ENCODE data around the gene NAA38. TPM values are rescaled to one million over a fixed set of nuclear protein-coding genes. Genes with fewer than 3 reads are reported as not detected.

NAA38 gene
- total RNA-seq, 1 experiment from 2014 or later: 36.6 TPM

- H3K4me1 Mint-ChIP-seq (ENCODE audit: low read depth, unreplicated experiment): peaks cover 57% of the 10 kb centered on the region
- DNase-seq: peak; percentile 86
- H3K27me3 Mint-ChIP-seq (ENCODE audit: unreplicated experiment): peaks cover 19% of the 10 kb centered on the region
- no TSS peak for BruUV-seq (replicated peaks)
- H3K9me3 Mint-ChIP-seq (ENCODE audit: low read depth, unreplicated experiment): no peaks in the 10 kb centered on the region
- CTCF ChIA-PET: interaction anchor here (0.5 kb wide), 1 partner anchor 48 kb away, joined by 5 read pairs; no protein-coding TSS in a partner anchor
- peak overlapping the region; percentile 72 for H3K27ac Mint-ChIP-seq (ENCODE audit: unreplicated experiment)
- H3K36me3 Mint-ChIP-seq (ENCODE audit: insufficient read depth, unreplicated experiment): peaks cover 81% of the 10 kb centered on the region
- intact Hi-C loops (cut with micrococcal nuclease; ENCODE audit: unreplicated experiment): no loop called here
- peak overlapping the region; percentile 82 for H3K4me3 Mint-ChIP-seq (ENCODE audit: low read depth, unreplicated experiment)
- TF ChIP-seq CTCF (IDR thresholded peaks at IDR 0.05; ENCODE audit: unreplicated experiment): no peak
These were observed 20.6 kb downstream of the NAA38 start for GRCh38 chr17:7836596-7837407.

- H3K4me1 Mint-ChIP-seq (ENCODE audit: low read depth, unreplicated experiment): peaks cover 50% of the 10 kb centered on the region
- H3K9me3 Mint-ChIP-seq (ENCODE audit: low read depth, unreplicated experiment): no peaks in the 10 kb centered on the region
- peaks cover 73% of the 10 kb centered on the region for H3K36me3 Mint-ChIP-seq (ENCODE audit: insufficient read depth, unreplicated experiment)
- CTCF ChIA-PET: interaction anchor here (1.4 kb wide), 1 partner anchor 8 kb away, joined by 7 read pairs; no protein-coding TSS in a partner anchor
- BruUV-seq (replicated peaks): TSS peak; percentile 25
- H3K4me3 Mint-ChIP-seq (ENCODE audit: low read depth, unreplicated experiment): peak overlapping the region; percentile 82
- peak overlapping the region; percentile 95 for H3K27ac Mint-ChIP-seq (ENCODE audit: unreplicated experiment)
- TF ChIP-seq CTCF (IDR thresholded peaks at IDR 0.05; ENCODE audit: unreplicated experiment): no peak
- H3K27me3 Mint-ChIP-seq (ENCODE audit: unreplicated experiment): peaks cover 27% of the 10 kb centered on the region
- DNase-seq: peak; percentile 46
- intact Hi-C loops (cut with micrococcal nuclease; ENCODE audit: unreplicated experiment): no loop called here
These were observed 21.4 kb downstream of the NAA38 start for GRCh38 chr17:7835814-7836595.

GRCh38 chr17:7834957-7835813, 22.2 kb downstream of the NAA38 start:
- Mint-ChIP-seq H3K9me3 (ENCODE audit: low read depth, unreplicated experiment) (no peaks in the 10 kb centered on the region), H3K27ac (ENCODE audit: unreplicated experiment) (peak overlapping the region; percentile 95), H3K27me3 (ENCODE audit: unreplicated experiment) (peaks cover 35% of the 10 kb centered on the region), H3K4me1 (ENCODE audit: low read depth, unreplicated experiment) (peaks cover 42% of the 10 kb centered on the region), H3K4me3 (ENCODE audit: low read depth, unreplicated experiment) (peak overlapping the region; percentile 82), H3K36me3 (ENCODE audit: insufficient read depth, unreplicated experiment) (peaks cover 65% of the 10 kb centered on the region)
- peak; percentile 54 for TF ChIP-seq CTCF (IDR thresholded peaks at IDR 0.05; ENCODE audit: unreplicated experiment)
- CTCF ChIA-PET: interaction anchor here (0.6 to 1.4 kb wide), 5 partner anchors 9 to 53 kb away, joined by 3 to 7 read pairs (median 4); partner anchors contain the start of gene NAA38
- BruUV-seq (replicated peaks): no TSS peak
- DNase-seq: peak; percentile 90
- intact Hi-C loops (cut with micrococcal nuclease; ENCODE audit: unreplicated experiment): no loop called here

GRCh38 chr17:7834542-7834956, 22.8 kb downstream of the NAA38 start:
- Mint-ChIP-seq H3K4me3 (ENCODE audit: low read depth, unreplicated experiment) (peak overlapping the region; percentile 82), H3K27ac (ENCODE audit: unreplicated experiment) (peak overlapping the region; percentile 95), H3K27me3 (ENCODE audit: unreplicated experiment) (peaks cover 41% of the 10 kb centered on the region), H3K9me3 (ENCODE audit: low read depth, unreplicated experiment) (no peaks in the 10 kb centered on the region), H3K4me1 (ENCODE audit: low read depth, unreplicated experiment) (peaks cover 37% of the 10 kb centered on the region), H3K36me3 (ENCODE audit: insufficient read depth, unreplicated experiment) (peaks cover 60% of the 10 kb centered on the region)
- intact Hi-C loops (cut with micrococcal nuclease; ENCODE audit: unreplicated experiment): no loop called here
- CTCF ChIA-PET: interaction anchor here (0.6 to 1.4 kb wide), 6 partner anchors 9 to 76 kb away, joined by 3 to 7 read pairs (median 4); partner anchors contain the start of gene NAA38
- no TSS peak for BruUV-seq (replicated peaks)
- TF ChIP-seq CTCF (IDR thresholded peaks at IDR 0.05; ENCODE audit: unreplicated experiment): no peak
- DNase-seq: no peak

Measured in Calu3 (cell line).